HG02678 (cell line): ENCODE data around the gene DTL.
"Not testable (repeated sequence)": the region's sequence is repeated elsewhere in the genome, so short reads cannot be mapped to it uniquely, and the experiment has no call there.

Source experiments
- ATAC-seq: cut with Tn5 transposase; IDR thresholded peaks from one replicate; pipeline ENCODE4 v1.9.1; 2021; ENCODE audit warnings: mild to moderate bottlenecking, moderate library complexity; ENCODE audit not compliant: unreplicated experiment

DTL gene

GRCh38 chr1:212035123-212035834 is at the start of gene DTL, which contains the start of gene INTS7:
Gene DTL, plus strand, starts transcription at chr1:212035748. Its CDS starts 143 bp downstream, at chr1:212035891.
Gene INTS7, minus strand, starts transcription at chr1:212035557. Its CDS starts 120 bp downstream, at chr1:212035437.
- peak; percentile 77 for ATAC-seq

- ATAC-seq, result no peak
These were observed 48.8 kb upstream of the DTL start for GRCh38 chr1:211986628-211987254.

- ATAC-seq, result no peak
These were observed 43.9 kb upstream of the DTL start for GRCh38 chr1:211991695-211992094.

- ATAC-seq, result not testable (repeated sequence)
These were observed 38.1 kb upstream of the DTL start for GRCh38 chr1:211997426-211997825.

GRCh38 chr1:212002536-212002935 is 33.0 kb upstream of the DTL start:
- ATAC-seq, result no peak

GRCh38 chr1:212004895-212005608 is 30.5 kb upstream of the DTL start:
- no peak for ATAC-seq

- no peak for ATAC-seq
These were observed 28.4 kb upstream of the DTL start for GRCh38 chr1:212007178-212007577.

- ATAC-seq, result no peak
These were observed 27.7 kb upstream of the DTL start for GRCh38 chr1:212007886-212008285.

GRCh38 chr1:212009561-212009960 is 26.0 kb upstream of the DTL start:
- ATAC-seq, result no peak

GRCh38 chr1:212010004-212010403 is 25.5 kb upstream of the DTL start:
- ATAC-seq, result no peak

- peak; percentile 97 for ATAC-seq
These were observed 23.4 kb upstream of the DTL start for GRCh38 chr1:212012034-212012740.

- no peak for ATAC-seq
These were observed 21.9 kb upstream of the DTL start for GRCh38 chr1:212013672-212014071.

GRCh38 chr1:212020975-212021374 is 14.6 kb upstream of the DTL start:
- ATAC-seq, result no peak

GRCh38 chr1:212021563-212021962 is 14.0 kb upstream of the DTL start:
- ATAC-seq, result no peak

- not testable (repeated sequence) for ATAC-seq
These were observed 12.6 kb upstream of the DTL start for GRCh38 chr1:212022908-212023307.

GRCh38 chr1:212024469-212025149 is 10.9 kb upstream of the DTL start:
- no peak for ATAC-seq

- ATAC-seq, result not testable (repeated sequence)
These were observed 7.8 kb upstream of the DTL start for GRCh38 chr1:212027727-212028126.

- no peak for ATAC-seq
These were observed 4.5 kb upstream of the DTL start for GRCh38 chr1:212030936-212031528.

- peak; percentile 1 for ATAC-seq
These were observed 929 bp upstream of the DTL start for GRCh38 chr1:212034516-212035122.
